ENCODE measurements around the gene ZNF467. TPM values are rescaled to one million over a fixed set of nuclear protein-coding genes. Genes with fewer than 3 reads are reported as not detected.

Gene ZNF467
- total RNA-seq, 1 experiment from 2014 or later, result 0.71 TPM

- Histone ChIP-seq H3K27ac (ENCODE audit: low read length) (no peak overlapping the region), H3K4me3 (ENCODE audit: low read length) (no peak overlapping the region), H3K36me3 (ENCODE audit: insufficient read depth, low read length) (no peaks in the 10 kb centered on the region), H4K20me1 (ENCODE audit: insufficient read depth, low read depth, low read length) (no peaks in the 10 kb centered on the region), H3K79me2 (ENCODE audit: low read length) (no peaks in the 10 kb centered on the region), H2AFZ (ENCODE audit: low read length) (no peak overlapping the region), H3K9me3 (ENCODE audit: low read length) (no peaks in the 10 kb centered on the region), H3K4me2 (ENCODE audit: low read depth, low read length, poor library complexity, severe bottlenecking) (no peak overlapping the region), H3K9me2 (replicated peaks; ENCODE audit: insufficient read depth, low read length) (no peaks in the 10 kb centered on the region), H3K27me3 (ENCODE audit: low read length) (no peaks in the 10 kb centered on the region), H3K9ac (ENCODE audit: low read length) (no peak overlapping the region), H3K4me1 (ENCODE audit: low read length) (peaks cover 6% of the 10 kb centered on the region; the same call in 1 of the 2 replicates)
- no peak for DNase-seq
Observed at GRCh38 chr7:149743476-149744255, 29.7 kb downstream of the ZNF467 start.

GRCh38 chr7:149742075-149742701, 31.2 kb downstream of the ZNF467 start:
- Histone ChIP-seq H3K9me3 (ENCODE audit: low read length) (no peaks in the 10 kb centered on the region), H3K4me1 (ENCODE audit: low read length) (peaks cover 6% of the 10 kb centered on the region; the same call in 1 of the 2 replicates), H3K9ac (ENCODE audit: low read length) (peak overlapping the region; percentile 30; the same call in 1 of the 2 replicates), H2AFZ (ENCODE audit: low read length) (peak overlapping the region; percentile 80), H3K36me3 (ENCODE audit: insufficient read depth, low read length) (no peaks in the 10 kb centered on the region), H3K4me2 (ENCODE audit: low read depth, low read length, poor library complexity, severe bottlenecking) (peak overlapping the region; percentile 36), H3K79me2 (ENCODE audit: low read length) (no peaks in the 10 kb centered on the region), H3K27ac (ENCODE audit: low read length) (no peak overlapping the region), H3K9me2 (replicated peaks; ENCODE audit: insufficient read depth, low read length) (no peaks in the 10 kb centered on the region), H3K4me3 (ENCODE audit: low read length) (peak overlapping the region; percentile 31; the same call in 1 of the 2 replicates), H4K20me1 (ENCODE audit: insufficient read depth, low read depth, low read length) (no peaks in the 10 kb centered on the region), H3K27me3 (ENCODE audit: low read length) (no peaks in the 10 kb centered on the region)
- DNase-seq, result peak; percentile 85

- Histone ChIP-seq H3K27ac (ENCODE audit: low read length) (no peak overlapping the region), H3K4me3 (ENCODE audit: low read length) (no peak overlapping the region), H4K20me1 (ENCODE audit: insufficient read depth, low read depth, low read length) (no peaks in the 10 kb centered on the region), H3K4me1 (ENCODE audit: low read length) (peaks cover 6% of the 10 kb centered on the region; the same call in 1 of the 2 replicates), H3K27me3 (ENCODE audit: low read length) (no peaks in the 10 kb centered on the region), H3K79me2 (ENCODE audit: low read length) (no peaks in the 10 kb centered on the region), H3K9me2 (replicated peaks; ENCODE audit: insufficient read depth, low read length) (no peaks in the 10 kb centered on the region), H3K9ac (ENCODE audit: low read length) (no peak overlapping the region), H3K4me2 (ENCODE audit: low read depth, low read length, poor library complexity, severe bottlenecking) (no peak overlapping the region), H2AFZ (ENCODE audit: low read length) (peak overlapping the region; percentile 80; the same call in 1 of the 2 replicates), H3K36me3 (ENCODE audit: insufficient read depth, low read length) (no peaks in the 10 kb centered on the region), H3K9me3 (ENCODE audit: low read length) (no peaks in the 10 kb centered on the region)
- no peak for DNase-seq
Observed at GRCh38 chr7:149741629-149742028, 31.8 kb downstream of the ZNF467 start.

GRCh38 chr7:149736478-149737360, 36.7 kb downstream of the ZNF467 start:
- Histone ChIP-seq H3K9me2 (replicated peaks; ENCODE audit: insufficient read depth, low read length) (no peaks in the 10 kb centered on the region), H3K4me1 (ENCODE audit: low read length) (no peaks in the 10 kb centered on the region), H3K36me3 (ENCODE audit: insufficient read depth, low read length) (no peaks in the 10 kb centered on the region), H3K27ac (ENCODE audit: low read length) (no peak overlapping the region), H3K9ac (ENCODE audit: low read length) (no peak overlapping the region), H4K20me1 (ENCODE audit: insufficient read depth, low read depth, low read length) (0 out of 2 replicates have a peak, but pooled peaks cover 3% of the 10 kb centered on the region), H3K4me2 (ENCODE audit: low read depth, low read length, poor library complexity, severe bottlenecking) (no peak overlapping the region), H3K4me3 (ENCODE audit: low read length) (no peak overlapping the region), H2AFZ (ENCODE audit: low read length) (no peak overlapping the region), H3K79me2 (ENCODE audit: low read length) (no peaks in the 10 kb centered on the region), H3K9me3 (ENCODE audit: low read length) (no peaks in the 10 kb centered on the region), H3K27me3 (ENCODE audit: low read length) (no peaks in the 10 kb centered on the region)
- no peak for DNase-seq

GRCh38 chr7:149735779-149736477, 37.5 kb downstream of the ZNF467 start:
- Histone ChIP-seq H3K79me2 (ENCODE audit: low read length) (no peaks in the 10 kb centered on the region), H4K20me1 (ENCODE audit: insufficient read depth, low read depth, low read length) (0 out of 2 replicates have a peak, but pooled peaks cover 3% of the 10 kb centered on the region), H3K9ac (ENCODE audit: low read length) (no peak overlapping the region), H3K27ac (ENCODE audit: low read length) (no peak overlapping the region), H3K4me1 (ENCODE audit: low read length) (no peaks in the 10 kb centered on the region), H3K36me3 (ENCODE audit: insufficient read depth, low read length) (no peaks in the 10 kb centered on the region), H3K4me2 (ENCODE audit: low read depth, low read length, poor library complexity, severe bottlenecking) (no peak overlapping the region), H3K4me3 (ENCODE audit: low read length) (no peak overlapping the region), H3K9me3 (ENCODE audit: low read length) (no peaks in the 10 kb centered on the region), H2AFZ (ENCODE audit: low read length) (no peak overlapping the region), H3K9me2 (replicated peaks; ENCODE audit: insufficient read depth, low read length) (no peaks in the 10 kb centered on the region), H3K27me3 (ENCODE audit: low read length) (no peaks in the 10 kb centered on the region)
- DNase-seq, result no peak

GRCh38 chr7:149735181-149735602, 38.2 kb downstream of the ZNF467 start:
- H3K36me3 ChIP-seq (ENCODE audit: insufficient read depth, low read length), result no peaks in the 10 kb centered on the region
- no peak overlapping the region for H2AFZ ChIP-seq (ENCODE audit: low read length)
- H3K27ac ChIP-seq (ENCODE audit: low read length), result no peak overlapping the region
- DNase-seq, result no peak
- no peak overlapping the region for H3K4me3 ChIP-seq (ENCODE audit: low read length)
- H3K9ac ChIP-seq (ENCODE audit: low read length), result no peak overlapping the region
- no peaks in the 10 kb centered on the region for H3K79me2 ChIP-seq (ENCODE audit: low read length)
- H3K4me2 ChIP-seq (ENCODE audit: low read depth, low read length, poor library complexity, severe bottlenecking), result no peak overlapping the region
- H3K9me2 ChIP-seq (replicated peaks; ENCODE audit: insufficient read depth, low read length), result no peaks in the 10 kb centered on the region
- H3K4me1 ChIP-seq (ENCODE audit: low read length), result no peaks in the 10 kb centered on the region
- no peaks in the 10 kb centered on the region for H3K9me3 ChIP-seq (ENCODE audit: low read length)
- H3K27me3 ChIP-seq (ENCODE audit: low read length), result no peaks in the 10 kb centered on the region
- 0 out of 2 replicates have a peak, but pooled peaks cover 3% of the 10 kb centered on the region for H4K20me1 ChIP-seq (ENCODE audit: insufficient read depth, low read depth, low read length)

- H3K36me3 ChIP-seq (ENCODE audit: insufficient read depth, low read length), result no peaks in the 10 kb centered on the region
- no peaks in the 10 kb centered on the region for H3K79me2 ChIP-seq (ENCODE audit: low read length)
- H2AFZ ChIP-seq (ENCODE audit: low read length), result no peak overlapping the region
- 0 out of 2 replicates have a peak, but pooled peaks cover 3% of the 10 kb centered on the region for H4K20me1 ChIP-seq (ENCODE audit: insufficient read depth, low read depth, low read length)
- H3K4me3 ChIP-seq (ENCODE audit: low read length), result no peak overlapping the region
- no peaks in the 10 kb centered on the region for H3K9me2 ChIP-seq (replicated peaks; ENCODE audit: insufficient read depth, low read length)
- no peaks in the 10 kb centered on the region for H3K4me1 ChIP-seq (ENCODE audit: low read length)
- no peak overlapping the region for H3K27ac ChIP-seq (ENCODE audit: low read length)
- no peaks in the 10 kb centered on the region for H3K27me3 ChIP-seq (ENCODE audit: low read length)
- H3K9ac ChIP-seq (ENCODE audit: low read length), result no peak overlapping the region
- no peak for DNase-seq
- H3K4me2 ChIP-seq (ENCODE audit: low read depth, low read length, poor library complexity, severe bottlenecking), result no peak overlapping the region
- no peaks in the 10 kb centered on the region for H3K9me3 ChIP-seq (ENCODE audit: low read length)
Observed at GRCh38 chr7:149734791-149735075, 38.7 kb downstream of the ZNF467 start.
